Measurements from ENCODE around the gene ATG10. TPM values are rescaled to one million over a fixed set of nuclear protein-coding genes. Genes with fewer than 3 reads are reported as not detected.

The ATG10 gene
- total and polyA plus RNA-seq, 2 of the 8 experiments (the other 6 are each of a cell fraction or from before 2014, with no cell fraction given): 3.7 to 8.8 TPM

DNA sequence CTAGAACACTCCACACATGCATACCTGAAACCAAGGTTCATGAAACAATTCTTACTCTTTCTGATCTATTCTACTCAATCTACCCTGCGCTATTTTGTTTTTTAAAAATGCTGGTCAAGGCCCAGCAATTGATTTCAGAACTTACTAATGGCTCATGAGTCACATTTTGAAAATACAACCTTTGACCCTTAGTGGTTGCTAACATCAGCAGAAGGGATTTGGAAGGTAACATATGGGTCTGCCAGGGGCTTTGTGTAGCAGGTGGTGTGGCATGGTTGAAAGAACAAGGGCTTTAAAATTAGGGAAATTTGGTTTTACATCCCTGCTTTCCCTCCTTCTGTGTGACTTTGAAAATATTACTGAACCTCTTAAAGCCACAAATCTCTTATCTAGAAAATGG, 101.4 kb downstream of the ATG10 start:
- no peak for DNase-seq (ENCODE audit: low read depth in 1 of 2, low spot score in 2 of 2)
- no peak for FAIRE-seq
- TF ChIP-seq, protein P1, sequence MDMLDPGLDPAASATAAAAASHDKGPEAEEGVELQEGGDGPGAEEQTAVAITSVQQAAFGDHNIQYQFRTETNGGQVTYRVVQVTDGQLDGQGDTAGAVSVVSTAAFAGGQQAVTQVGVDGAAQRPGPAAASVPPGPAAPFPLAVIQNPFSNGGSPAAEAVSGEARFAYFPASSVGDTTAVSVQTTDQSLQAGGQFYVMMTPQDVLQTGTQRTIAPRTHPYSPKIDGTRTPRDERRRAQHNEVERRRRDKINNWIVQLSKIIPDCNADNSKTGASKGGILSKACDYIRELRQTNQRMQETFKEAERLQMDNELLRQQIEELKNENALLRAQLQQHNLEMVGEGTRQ (IDR thresholded peaks at IDR 0.05; ENCODE audit: low read length): no peak
- TF ChIP-seq NANOG (IDR thresholded peaks at IDR 0.05; ENCODE audit: insufficient read depth, low read depth, low read length, poor library complexity, severe bottlenecking) (no peak), BCL11A (IDR thresholded peaks at IDR 0.05; ENCODE audit: low read depth in 2 of 2, low read length in 2 of 2) (no peak), RXRA (IDR thresholded peaks at IDR 0.05; ENCODE audit: insufficient read depth, low read depth, low read length) (no peak), RBBP5 (IDR thresholded peaks at IDR 0.05; ENCODE audit: borderline replicate concordance, low read depth, low read length) (no peak), HDAC2 (IDR thresholded peaks at IDR 0.05; ENCODE audit: borderline replicate concordance in 1 of 2, low read depth in 2 of 2, low read length in 2 of 2) (no peak), KDM5A (IDR thresholded peaks at IDR 0.05; ENCODE audit: low read length) (no peak), ATF2 (IDR thresholded peaks at IDR 0.05; ENCODE audit: low read length) (no peak), SUZ12 (IDR thresholded peaks at IDR 0.05; ENCODE audit: low read length) (no peak), EGR1 (IDR thresholded peaks at IDR 0.05; ENCODE audit: borderline replicate concordance, low read depth, low read length) (no peak)

More for the DNA sequence above, 101.4 kb downstream of the ATG10 start:
- Histone ChIP-seq H4K8ac (ENCODE audit: extremely low read depth, insufficient read depth, low read length) (no peak overlapping the region), H4K20me1 (replicated peaks in 1 of 2; ENCODE audit: control insufficient read depth in 1 of 2, insufficient read depth in 2 of 2, low read length in 2 of 2) (no peaks in the 10 kb centered on the region), H3K4me3 (ENCODE audit: extremely low read depth in 1 of 4, insufficient read depth in 2 of 4, low read depth in 3 of 4, low read length in 4 of 4) (no peak overlapping the region), H3K4me1 (replicated peaks in 1 of 4; ENCODE audit: control insufficient read depth in 3 of 4, insufficient read depth in 4 of 4, low read length in 3 of 4) (no peaks in the 10 kb centered on the region), H3K27ac (ENCODE audit: low read depth, low read length) (no peak overlapping the region), H3K4ac (replicated peaks; ENCODE audit: insufficient read length, low read depth, low read length) (no peak overlapping the region), H3K36me3 (ENCODE audit: control insufficient read depth in 2 of 4, insufficient read depth in 4 of 4, low read length in 3 of 4) (no peaks in the 10 kb centered on the region), H4K91ac (replicated peaks; ENCODE audit: insufficient read length, low read length) (no peak overlapping the region), H2AK5ac (ENCODE audit: low read depth, low read length) (no peak overlapping the region), H2BK12ac (ENCODE audit: low read depth, low read length) (no peak overlapping the region), H3K56ac (replicated peaks; ENCODE audit: insufficient read length, low read depth, low read length) (no peak overlapping the region), H3K27me3 (replicated peaks in 1 of 4; ENCODE audit: control insufficient read depth in 3 of 4, extremely low read depth in 1 of 4, insufficient read depth in 3 of 4, low read length in 3 of 4) (no peaks in the 10 kb centered on the region), H3K9me3 (ENCODE audit: insufficient read depth in 2 of 2, low read depth in 1 of 2, low read length in 1 of 2) (no peaks in the 10 kb centered on the region), H4K5ac (ENCODE audit: insufficient read length, low read depth, low read length) (no peak overlapping the region), H2BK5ac (ENCODE audit: low read depth, low read length) (no peak overlapping the region), H2AFZ (ENCODE audit: low read length) (no peak overlapping the region), H3K23me2 (ENCODE audit: low read depth, low read length) (no peaks in the 10 kb centered on the region), H3K9ac (replicated peaks in 1 of 4; ENCODE audit: extremely low read depth in 1 of 4, low read depth in 3 of 4, low read length in 3 of 4) (no peak overlapping the region), H3K79me2 (ENCODE audit: control insufficient read depth in 1 of 2, insufficient read depth in 2 of 2, low read length in 2 of 2) (no peaks in the 10 kb centered on the region), H2BK20ac (ENCODE audit: low read length) (no peak overlapping the region), H3K23ac (ENCODE audit: insufficient read length) (no peak overlapping the region), H2BK120ac (replicated peaks; ENCODE audit: low read depth, low read length) (no peak overlapping the region), H3K14ac (ENCODE audit: insufficient read length) (no peak overlapping the region), H2BK15ac (ENCODE audit: low read length) (no peak overlapping the region), H3K4me2 (ENCODE audit: insufficient read depth in 1 of 2, low read depth in 2 of 2, low read length in 2 of 2) (no peak overlapping the region), H3K18ac (ENCODE audit: extremely low read depth, low read length) (no peak overlapping the region), H3K79me1 (ENCODE audit: low read depth, low read length) (no peaks in the 10 kb centered on the region)
- ChIA-PET CTCF (ENCODE audit: partially characterized antibody) (no interaction called here), POLR2A (ENCODE audit: partially characterized antibody) (no interaction called here)
- WGBS, 2 experiments (ENCODE audit: extremely low coverage in 1 of 2, insufficient coverage in 1 of 2, insufficient read length in 1 of 2, insufficient replicate concordance in 2 of 2, low coverage in 1 of 2, low lambda C conversion rate in 2 of 2, missing lambda C conversion rate in 1 of 2): 96% methylated on average over 1 of the region's 1 CpG; no CpG with 5 or more reads in 1 of the 2 experiments

Measured in H1 (cell line).